Neural progenitor cell (in vitro differentiated cells): ENCODE data around the gene RGS7.

Source experiments
- EZH2 ChIP-seq: fragments of 200-600 bp; sonication (generic); IDR thresholded peaks from 2 replicates; pipeline ENCODE4 v1.6.1; 2017; ENCODE audit warnings: antibody characterized with exemption, mild to moderate bottlenecking, moderate library complexity
- EZH2phosphoT487 ChIP-seq: fragments of 200-600 bp; sonication (generic); IDR thresholded peaks from 2 replicates; pipeline ENCODE4 v1.6.1; 2017; ENCODE audit warnings: antibody characterized with exemption
- TF ChIP-seq, protein P1 (sequence below): fragments of 200-600 bp; sonication (generic); IDR thresholded peaks from 2 replicates; pipeline ENCODE4 v1.5.1; 2017; ENCODE audit warnings: antibody characterized with exemption, mild to moderate bottlenecking

GRCh38 chr1:240847325-240847724, 509.7 kb downstream of the RGS7 start:
- TF ChIP-seq, protein P1, sequence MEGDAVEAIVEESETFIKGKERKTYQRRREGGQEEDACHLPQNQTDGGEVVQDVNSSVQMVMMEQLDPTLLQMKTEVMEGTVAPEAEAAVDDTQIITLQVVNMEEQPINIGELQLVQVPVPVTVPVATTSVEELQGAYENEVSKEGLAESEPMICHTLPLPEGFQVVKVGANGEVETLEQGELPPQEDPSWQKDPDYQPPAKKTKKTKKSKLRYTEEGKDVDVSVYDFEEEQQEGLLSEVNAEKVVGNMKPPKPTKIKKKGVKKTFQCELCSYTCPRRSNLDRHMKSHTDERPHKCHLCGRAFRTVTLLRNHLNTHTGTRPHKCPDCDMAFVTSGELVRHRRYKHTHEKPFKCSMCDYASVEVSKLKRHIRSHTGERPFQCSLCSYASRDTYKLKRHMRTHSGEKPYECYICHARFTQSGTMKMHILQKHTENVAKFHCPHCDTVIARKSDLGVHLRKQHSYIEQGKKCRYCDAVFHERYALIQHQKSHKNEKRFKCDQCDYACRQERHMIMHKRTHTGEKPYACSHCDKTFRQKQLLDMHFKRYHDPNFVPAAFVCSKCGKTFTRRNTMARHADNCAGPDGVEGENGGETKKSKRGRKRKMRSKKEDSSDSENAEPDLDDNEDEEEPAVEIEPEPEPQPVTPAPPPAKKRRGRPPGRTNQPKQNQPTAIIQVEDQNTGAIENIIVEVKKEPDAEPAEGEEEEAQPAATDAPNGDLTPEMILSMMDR: no peak
- TF ChIP-seq EZH2 (no peak), EZH2phosphoT487 (no peak)
